ENCODE measurements around the gene DPPA2. TPM values are rescaled to one million over a fixed set of nuclear protein-coding genes. Genes with fewer than 3 reads are reported as not detected.

The DPPA2 gene
- not detected in 2 replicates for polyA plus RNA-seq

GRCh38 chr3:109316162-109316730, at the start of gene DPPA2:
Gene DPPA2 (minus strand): TSS chr3:109316517. CDS start chr3:109314542, 1,975 bp downstream.

GRCh38 chr3:109337393-109337792, 21.1 kb upstream of the DPPA2 start, which contains the start of gene DPPA4:
Gene DPPA4 (minus strand): TSS chr3:109337546. CDS start chr3:109337517, 29 bp downstream.

Other genes with a start within 250 kb of the DPPA2 start
- gene MORC1, start 198.4 kb downstream of the DPPA2 start, polyA plus RNA-seq: not detected in 2 replicates
- gene C3orf85, start 179.8 kb downstream of the DPPA2 start, polyA plus RNA-seq: not detected in 2 replicates
- not detected in 2 replicates for gene DPPA4, start 21.0 kb upstream of the DPPA2 start, polyA plus RNA-seq